HG03097 (cell line): Measurements from ENCODE around the gene PHLDA1.

Source experiments
- ATAC-seq: cut with Tn5 transposase; IDR thresholded peaks from one replicate; pipeline ENCODE4 v1.9.1; 2021; ENCODE audit not compliant: unreplicated experiment, low FRiP score

Gene PHLDA1

DNA sequence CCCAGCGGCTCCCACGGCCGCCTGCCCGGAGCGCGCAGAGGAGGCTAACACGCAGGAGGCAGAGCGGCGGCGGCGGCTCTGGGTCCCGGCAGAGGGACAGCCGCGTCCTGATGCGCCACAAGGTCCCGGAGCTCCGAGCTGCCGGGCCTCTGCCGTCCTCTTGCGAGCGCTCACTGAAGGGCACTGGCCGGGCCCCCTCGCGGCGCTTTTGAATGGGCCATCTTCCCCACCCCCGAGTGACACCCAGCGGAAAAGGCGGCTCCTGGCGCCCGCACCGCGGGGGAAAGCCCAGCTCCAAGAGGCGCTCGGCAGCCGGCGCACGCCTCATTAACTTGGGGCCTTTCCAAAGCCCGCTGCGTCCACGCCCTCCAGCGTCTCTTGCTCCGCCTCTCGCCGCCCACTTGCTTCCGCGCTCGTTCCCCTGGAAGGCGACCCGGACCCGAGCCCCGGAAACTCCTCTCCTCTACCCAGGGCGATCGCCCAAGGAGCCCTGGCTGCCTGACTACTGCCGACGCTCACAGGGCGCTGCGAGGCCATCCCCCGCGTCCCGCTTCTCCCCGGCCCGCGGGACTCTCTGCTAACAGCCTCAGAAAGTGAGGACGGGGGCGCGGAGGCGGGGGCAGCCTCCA lies at the start of gene PHLDA1:
Gene PHLDA1, minus strand, starts transcription at position 363 of the 629 bp plus-strand sequence.
- ATAC-seq, result peak; percentile 84

DNA sequence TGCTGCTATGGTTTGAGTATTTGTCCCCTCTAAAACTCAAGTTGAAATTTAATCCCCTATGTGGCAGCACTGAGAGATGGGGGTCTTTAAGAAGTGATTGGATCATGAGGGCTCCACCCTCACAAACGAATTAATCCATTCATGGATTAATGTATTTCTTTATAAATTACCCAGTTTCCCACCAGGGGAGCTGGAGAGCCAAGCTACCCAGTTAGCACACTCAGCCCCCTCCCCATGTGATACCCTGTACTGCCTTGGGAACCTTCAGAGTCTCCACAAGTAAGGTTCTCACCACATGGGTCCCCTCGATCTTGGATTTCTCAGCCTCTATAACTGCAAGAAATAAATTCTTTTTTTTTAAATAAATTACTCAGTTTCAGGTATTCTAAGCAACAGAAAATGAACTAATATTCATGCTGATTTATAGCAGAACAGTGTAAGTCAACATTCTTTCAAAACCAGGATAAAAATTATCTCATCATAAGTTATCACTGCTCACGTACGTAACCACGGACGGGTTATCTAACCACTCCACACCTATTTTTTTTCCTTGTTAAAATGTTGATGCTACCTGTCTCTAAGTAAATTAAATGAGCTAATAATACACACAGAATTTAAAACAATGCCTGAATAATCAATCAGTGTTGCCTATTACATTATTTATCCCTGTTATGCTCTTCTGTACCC lies 49.3 kb upstream of the PHLDA1 start:
- ATAC-seq, result no peak

DNA sequence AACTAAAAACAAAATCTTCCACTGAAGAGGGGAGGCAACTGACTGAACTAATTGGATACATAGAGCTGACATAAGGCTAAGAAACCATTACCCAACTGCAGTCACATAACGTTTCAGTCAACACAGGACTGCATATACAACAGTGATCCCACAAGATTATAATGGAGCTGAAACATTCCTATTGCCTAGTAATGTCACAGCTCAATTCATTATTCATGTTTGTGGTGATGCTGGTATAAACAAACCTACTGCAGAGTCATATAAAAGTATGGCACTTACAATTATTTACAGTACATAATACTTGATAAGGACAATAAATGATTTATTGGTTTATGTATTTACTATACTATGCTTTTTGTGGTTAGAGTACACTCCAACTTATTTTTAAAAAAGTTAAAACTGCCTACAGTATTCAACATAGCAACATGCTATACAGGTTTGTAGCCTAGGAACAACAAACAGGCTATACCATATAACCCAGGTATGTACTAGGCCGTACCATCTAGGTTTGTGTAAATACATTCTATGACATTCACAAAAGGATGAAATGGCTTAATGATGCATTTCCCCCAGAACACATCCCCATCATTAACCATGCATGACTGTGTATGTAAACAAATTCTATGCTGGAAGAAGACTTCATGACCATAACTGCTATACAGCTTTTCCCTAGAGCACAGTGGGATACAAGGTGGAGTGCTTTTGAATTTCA lies 48.6 kb upstream of the PHLDA1 start:
- no peak for ATAC-seq

DNA sequence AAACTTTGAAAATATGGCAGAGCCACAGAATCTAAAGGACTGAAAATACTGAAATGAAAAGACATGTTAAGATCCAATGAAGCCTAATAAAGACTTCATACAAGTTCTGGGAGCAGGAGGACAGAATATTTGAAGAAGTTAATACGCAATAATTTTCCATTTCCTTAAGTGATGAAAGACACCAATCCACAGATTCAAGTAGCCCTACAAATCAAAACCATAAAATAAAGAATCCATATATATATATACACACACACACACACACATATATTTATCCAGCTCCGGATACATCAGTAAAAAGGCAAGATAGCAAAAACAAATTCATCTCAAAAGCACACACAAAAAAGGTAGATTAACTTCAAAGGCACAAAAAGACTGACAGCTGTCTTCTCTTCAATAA lies 47.2 kb upstream of the PHLDA1 start:
- ATAC-seq, result no peak

DNA sequence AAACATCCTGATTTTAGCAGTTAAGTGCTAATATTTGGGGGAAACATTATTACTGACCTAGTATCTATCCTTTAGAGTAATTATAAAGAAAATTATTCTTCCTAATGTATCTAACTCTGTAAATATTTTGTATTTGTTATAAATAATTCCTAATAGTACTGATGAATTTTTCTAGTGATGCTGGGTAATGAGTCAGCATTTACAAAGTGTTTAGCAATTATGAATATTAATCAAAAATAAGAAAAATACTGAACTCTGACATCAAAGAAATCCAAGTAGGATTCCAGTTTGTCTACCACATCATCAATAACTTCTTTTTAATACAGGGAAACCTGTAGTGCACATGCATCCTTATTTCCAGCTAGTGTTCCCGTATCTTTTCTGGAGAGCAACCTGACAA lies 43.9 kb upstream of the PHLDA1 start:
- ATAC-seq, result no peak

DNA sequence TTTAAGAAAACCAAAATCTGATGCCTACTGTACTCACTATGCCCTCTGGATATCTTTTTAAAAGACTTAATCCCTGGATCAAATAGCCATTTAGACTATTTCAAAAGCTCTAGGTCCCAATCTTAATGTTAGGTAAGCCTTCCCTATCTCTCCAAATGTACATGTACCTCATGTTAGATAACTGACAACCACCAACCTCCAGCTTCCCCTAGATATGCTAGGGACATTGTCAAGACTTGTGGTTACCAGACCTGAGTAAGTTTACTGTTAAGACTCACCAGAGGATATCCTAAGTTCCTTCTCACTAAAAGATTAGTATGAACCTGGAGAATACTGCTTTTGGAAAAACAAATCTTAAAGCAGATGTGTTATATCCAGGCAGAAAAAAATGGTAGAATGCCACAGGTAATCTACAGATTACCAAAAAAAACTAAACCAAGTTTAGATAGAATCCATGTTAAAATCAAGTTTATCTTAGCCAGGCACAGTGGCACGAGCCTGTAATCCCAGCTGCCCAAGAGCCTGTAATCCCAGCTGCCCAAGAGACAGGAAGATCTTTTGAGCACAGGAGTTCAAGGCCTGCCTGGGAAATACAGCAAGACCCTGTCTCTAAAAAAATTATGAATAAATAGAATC lies 43.2 kb upstream of the PHLDA1 start:
- no peak for ATAC-seq

DNA sequence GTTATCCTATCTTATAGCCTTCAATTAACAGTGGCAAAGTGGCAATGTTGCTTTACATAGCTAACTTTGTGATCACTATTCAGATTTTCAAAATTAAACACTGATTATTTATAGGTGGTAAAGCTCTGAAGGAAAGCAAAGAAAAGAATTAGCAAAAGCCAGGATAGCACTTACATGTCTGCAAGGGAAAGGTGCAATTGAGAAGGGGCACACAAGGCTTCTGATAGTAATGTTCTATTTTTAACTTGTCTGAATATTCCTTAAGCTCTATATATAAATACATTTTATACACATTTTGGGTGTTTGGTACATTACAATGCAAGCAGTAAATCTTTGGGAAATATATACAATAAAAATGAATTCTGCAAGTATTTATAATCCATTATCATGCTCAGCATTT lies 42.0 kb upstream of the PHLDA1 start:
- ATAC-seq, result no peak

DNA sequence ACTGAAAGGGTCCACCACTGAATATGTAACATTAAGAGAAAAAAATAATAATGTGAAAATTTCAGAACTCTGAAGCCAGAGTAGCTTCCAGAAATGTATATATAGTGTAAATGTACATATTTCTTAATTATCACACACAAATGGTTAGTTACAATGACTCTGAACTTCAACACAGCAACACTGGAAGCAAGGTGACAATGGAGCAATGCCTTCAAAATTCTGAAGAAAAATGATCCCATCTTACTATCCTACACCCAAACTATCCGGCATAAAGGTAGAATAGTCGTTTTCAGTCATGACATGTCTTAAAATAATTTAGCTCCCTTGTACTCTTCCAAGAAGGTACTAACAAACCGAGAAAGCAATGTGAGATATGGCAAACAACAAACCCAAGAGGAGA lies 41.0 kb upstream of the PHLDA1 start:
- ATAC-seq, result no peak

DNA sequence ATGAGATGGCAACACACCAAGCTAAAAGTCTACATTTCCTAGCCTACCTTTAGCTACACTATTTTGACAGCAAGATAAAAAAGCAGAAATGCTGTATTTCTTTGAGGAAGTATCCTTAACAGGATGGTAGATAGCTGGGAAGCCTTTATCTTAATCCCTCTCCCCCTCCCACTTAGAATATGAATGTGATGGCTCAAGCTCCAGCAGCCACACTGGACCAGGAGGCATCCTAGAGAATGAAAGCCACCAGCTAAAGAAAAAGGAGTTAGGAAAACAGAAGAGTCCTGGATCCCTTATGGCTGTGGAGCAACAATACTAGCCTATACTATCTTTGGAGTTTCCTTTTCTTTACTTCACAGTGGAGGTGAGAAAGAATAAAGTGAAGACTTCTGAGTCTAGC lies 37.8 kb upstream of the PHLDA1 start:
- no peak for ATAC-seq

DNA sequence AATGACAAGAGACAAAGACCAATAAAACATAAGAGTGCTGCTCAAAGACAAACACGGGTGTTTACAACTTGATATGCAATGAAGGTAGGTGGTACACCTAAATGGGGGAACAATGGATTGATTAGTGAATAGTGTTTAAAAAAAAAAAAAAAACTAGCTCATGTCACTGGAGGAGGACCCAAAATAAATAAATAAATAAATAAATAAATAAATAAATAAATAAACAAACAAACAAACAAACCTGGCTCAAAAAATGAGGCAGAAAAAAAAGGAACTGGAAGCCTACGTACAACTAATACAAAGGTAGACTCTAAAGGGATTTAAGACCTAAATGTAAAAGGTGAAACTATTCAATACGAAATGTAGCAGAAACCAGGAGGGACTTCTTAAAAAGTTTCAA lies 34.3 kb upstream of the PHLDA1 start:
- ATAC-seq, result no peak

DNA sequence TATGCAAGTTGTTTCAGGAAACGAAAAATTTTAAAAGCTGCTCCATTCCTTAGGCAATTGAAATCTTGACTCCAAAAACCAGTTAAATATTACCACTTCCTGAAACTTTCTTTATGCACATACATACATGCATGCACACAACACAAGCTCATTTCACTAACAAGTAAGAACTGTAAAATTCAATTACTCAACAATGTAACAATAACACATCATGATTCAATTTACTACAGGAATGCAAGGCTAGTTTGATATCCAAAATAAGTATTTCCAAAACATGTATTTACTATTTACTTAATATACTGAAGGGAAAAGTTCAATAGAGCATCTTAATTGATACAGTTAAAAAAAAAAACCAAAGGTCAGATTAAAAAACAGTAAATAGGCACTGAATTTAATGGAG lies 33.3 kb upstream of the PHLDA1 start:
- ATAC-seq, result no peak

DNA sequence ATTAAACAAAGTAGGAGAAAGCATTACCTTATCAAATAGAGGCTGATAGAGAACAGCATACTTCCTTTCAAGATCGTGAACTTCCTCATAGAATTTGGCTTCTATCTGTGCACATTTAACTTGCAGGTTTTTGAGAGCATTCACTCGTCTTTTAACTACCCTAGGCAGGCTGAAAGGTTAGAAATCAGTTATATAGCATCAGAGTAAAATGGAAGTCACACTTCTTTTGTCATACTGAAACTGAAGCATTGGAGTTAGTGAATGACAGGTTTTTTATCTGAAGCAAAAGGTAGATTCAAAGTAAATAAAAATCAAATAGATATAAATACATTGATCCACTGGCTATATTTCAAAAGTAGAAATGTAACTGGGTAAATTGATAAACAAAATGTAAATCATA lies 28.5 kb upstream of the PHLDA1 start:
- ATAC-seq, result no peak

DNA sequence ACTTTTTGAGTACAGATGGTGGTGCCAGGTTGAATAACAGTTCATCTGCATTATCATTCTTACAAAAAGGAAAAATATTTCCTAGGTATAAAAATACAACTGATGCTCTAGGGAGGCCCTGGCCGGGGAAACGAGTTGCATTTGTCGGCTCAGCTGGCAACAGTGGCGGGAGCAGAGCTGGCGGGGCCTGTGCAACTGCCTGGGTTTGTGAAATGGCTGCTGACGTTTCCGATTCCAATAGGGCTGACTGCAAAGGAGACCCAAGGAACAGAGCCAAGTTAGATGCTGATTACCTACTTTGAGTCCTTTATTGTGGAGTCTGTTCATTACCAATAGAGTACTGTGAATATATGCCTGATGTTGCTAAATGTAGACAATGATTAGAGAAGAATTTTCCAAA lies 25.8 kb upstream of the PHLDA1 start:
- no peak for ATAC-seq

DNA sequence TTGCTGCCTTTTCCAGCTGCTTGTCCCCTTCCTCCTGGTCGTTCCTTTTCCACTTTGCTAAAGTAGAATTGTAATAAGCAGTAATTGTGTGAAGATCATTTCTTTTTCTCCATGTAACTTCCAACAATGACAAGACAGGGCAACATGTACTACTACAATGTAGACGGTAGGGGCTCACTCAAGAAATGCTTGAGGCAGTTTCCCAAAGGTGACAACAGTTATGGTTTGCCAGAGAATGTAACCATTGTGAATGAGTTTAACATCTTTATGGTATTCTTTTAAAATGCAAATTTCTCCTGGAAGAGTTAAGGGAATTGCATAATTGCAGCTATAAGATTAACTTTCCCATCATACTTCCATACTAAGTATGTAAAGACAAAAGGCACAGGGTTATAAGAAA lies 23.8 kb upstream of the PHLDA1 start:
- no peak for ATAC-seq

DNA sequence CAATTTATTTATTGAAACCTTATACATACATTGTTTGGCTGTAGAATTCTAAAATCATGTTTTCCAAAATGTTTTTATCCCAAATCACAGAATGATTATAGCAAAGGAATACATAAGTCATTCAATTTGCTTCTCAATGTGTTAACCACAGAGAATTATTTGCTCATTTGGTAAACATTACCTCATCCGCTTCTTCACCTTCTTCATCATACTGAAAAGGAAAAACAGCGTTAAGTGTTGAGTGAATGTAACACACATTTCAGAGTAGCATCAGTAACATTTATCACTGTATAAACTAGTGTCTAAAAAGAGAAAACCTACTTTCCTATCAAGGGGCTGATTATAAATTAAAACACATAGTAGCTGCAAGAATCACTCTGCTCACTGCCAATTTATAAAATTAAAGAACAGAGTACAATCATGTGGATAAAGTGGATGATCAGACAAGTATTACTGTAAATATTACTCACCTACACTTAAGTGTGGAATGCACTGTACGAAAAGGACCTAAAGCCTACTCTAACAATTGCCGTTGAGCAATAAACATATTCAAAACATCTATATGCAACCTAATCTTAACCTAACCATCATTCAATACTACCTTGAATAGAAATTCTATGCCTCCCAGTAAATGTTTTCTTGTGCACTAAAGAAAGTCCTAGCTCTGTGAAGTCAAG lies 18.1 kb upstream of the PHLDA1 start:
- no peak for ATAC-seq

DNA sequence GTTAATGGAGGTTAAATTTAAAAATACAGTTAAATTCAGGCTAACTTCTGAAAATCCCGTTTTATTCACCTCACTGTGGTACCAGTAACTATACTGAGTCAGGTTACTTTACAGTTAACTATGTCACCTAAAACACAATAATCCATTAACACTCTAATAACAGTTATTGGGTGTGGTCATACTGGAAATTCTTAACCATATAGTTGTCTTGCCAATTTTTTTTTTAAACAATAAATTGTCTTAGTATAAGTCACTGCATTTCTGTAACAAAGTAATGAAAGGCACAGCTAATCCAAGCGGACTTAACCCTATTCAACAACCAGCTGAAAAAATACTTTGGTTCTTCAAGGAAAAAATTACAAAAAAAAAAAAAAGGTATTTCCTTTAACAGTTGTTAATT lies 16.2 kb upstream of the PHLDA1 start:
- no peak for ATAC-seq

DNA sequence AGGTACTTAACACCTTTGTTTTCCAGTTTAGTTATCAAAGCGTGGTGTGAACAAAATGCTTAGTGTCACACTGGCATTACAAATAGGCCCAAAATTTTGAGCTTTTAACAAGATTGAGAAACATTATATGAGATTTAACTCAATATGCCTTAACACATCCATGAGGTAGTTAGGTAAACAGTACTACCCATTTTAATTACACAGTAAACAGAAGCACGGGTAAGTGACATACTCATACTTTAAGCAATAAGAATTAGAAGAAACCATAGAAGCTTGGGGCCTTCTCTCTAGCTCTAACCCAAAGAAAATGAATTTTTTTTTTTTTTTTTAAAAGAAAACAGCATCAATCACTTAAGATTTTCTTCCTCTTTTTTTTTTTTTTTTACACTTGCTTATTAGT lies 15.5 kb upstream of the PHLDA1 start:
- ATAC-seq, result no peak

DNA sequence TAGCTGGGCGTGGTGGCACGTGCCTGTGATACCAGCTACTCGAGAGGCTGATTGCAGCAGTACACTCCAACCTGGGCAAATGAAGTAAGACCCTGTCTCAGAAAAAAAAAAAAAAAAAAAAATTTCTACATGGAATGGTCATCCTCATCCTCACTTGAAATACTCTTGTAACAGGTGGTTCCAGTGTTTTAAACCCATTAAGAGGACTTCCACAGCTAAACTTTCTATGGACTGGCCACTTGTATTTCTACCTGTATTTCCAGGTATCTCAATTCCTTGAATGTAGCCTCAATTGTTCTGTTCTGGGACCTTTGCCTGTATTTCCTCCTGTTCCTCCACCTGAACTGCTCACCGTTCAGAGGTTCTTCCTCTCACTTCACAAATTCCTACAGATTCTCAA lies 11.8 kb upstream of the PHLDA1 start:
- ATAC-seq, result no peak

DNA sequence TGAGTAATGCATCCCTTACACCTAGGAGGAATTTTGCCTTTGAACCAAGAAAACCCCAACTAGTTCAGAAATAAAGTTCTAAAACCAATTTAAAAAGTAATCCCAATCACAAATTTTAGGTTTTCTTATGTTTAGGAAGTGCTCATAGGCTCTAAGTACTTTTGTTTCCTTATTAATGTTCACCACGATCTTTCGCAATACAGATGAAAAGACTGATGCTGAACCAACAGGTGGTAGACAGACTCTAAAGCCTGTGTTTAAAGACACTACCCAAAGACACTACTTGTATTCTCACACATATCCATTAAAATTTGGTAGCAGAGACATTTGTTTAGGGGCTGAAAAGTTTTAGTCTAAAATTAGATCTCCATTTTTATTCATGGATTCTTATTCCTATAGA lies 10.6 kb upstream of the PHLDA1 start:
- no peak for ATAC-seq

DNA sequence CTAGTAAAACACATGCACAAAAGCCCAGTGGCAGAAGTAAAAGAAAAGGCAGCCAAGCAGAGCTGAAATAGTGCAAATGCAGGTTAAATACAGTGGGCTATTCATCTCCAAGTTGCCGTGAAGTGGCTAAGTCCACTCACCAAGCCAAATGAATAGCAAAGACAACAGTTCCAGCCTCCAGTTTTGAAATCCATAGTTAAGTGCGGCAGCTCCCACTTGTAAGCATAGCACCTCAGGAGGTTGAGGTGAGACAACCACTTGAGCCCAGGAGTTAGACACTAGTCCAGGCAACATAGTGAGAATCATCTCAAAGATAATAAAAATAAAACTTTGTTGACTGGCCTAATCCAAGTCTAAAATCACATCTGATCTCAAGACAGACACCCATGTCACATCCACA lies 9.8 kb upstream of the PHLDA1 start:
- ATAC-seq, result no peak

DNA sequence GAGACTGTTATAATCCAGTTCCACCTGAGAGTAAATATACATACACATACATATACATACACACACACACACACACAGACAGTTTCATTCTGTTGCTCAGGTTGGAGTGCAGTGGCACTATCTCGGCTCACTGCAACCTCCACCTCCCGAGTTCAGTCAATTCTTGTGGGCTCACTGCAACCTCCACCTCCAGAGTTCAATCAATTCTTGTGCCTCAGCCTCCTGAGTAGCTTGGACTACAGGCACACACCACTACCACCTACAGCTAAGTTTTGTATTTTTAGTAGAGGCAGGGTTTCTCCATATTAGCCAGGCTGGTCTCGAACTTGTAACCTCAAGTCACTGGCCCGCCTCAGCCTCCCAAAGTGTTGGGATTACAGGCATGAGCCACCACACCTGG lies 8.9 kb upstream of the PHLDA1 start:
- no peak for ATAC-seq
